DMS153 treated with DMSO at 0.1 percent for 48 hours (cell line): ENCODE data around the gene NLRC3.
"Not testable (repeated sequence)": the region's sequence is repeated elsewhere in the genome, so short reads cannot be mapped to it uniquely, and the experiment has no call there.

Experiments used
- DNase-seq: peaks from one replicate; lab custom pipeline; 2025; ENCODE audit not compliant: unreplicated experiment; lab: John Stamatoyannopoulos, UW

The NLRC3 gene, protein sequence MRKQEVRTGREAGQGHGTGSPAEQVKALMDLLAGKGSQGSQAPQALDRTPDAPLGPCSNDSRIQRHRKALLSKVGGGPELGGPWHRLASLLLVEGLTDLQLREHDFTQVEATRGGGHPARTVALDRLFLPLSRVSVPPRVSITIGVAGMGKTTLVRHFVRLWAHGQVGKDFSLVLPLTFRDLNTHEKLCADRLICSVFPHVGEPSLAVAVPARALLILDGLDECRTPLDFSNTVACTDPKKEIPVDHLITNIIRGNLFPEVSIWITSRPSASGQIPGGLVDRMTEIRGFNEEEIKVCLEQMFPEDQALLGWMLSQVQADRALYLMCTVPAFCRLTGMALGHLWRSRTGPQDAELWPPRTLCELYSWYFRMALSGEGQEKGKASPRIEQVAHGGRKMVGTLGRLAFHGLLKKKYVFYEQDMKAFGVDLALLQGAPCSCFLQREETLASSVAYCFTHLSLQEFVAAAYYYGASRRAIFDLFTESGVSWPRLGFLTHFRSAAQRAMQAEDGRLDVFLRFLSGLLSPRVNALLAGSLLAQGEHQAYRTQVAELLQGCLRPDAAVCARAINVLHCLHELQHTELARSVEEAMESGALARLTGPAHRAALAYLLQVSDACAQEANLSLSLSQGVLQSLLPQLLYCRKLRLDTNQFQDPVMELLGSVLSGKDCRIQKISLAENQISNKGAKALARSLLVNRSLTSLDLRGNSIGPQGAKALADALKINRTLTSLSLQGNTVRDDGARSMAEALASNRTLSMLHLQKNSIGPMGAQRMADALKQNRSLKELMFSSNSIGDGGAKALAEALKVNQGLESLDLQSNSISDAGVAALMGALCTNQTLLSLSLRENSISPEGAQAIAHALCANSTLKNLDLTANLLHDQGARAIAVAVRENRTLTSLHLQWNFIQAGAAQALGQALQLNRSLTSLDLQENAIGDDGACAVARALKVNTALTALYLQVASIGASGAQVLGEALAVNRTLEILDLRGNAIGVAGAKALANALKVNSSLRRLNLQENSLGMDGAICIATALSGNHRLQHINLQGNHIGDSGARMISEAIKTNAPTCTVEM

DNA sequence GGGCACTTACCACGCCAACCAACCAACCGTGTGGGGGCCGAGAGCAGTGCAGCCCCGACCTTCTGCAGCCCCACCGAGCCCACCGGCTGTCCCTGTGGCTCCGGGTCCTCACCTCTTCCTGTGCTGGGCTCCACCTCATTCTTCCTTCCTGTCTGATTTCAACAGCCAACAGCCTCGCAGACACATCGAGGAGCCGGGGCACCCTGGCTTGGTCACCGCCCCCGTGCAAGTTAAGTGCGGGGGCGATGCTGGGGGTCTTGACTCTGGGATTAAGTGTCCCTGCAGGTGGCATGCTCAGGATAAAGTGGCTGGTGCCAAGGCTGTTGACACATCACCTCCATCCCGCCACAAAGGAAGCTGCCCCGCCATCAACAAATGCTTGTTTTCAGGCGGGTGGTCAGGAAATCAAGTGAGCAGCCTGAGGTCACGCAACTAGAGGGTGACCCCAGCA is at the start of gene NLRC3:
TSS of gene NLRC3 (minus strand) at position 102 of the 451 bp plus-strand sequence. CDS start 12,367 bp downstream, outside the sequence.
- no peak for DNase-seq

DNA sequence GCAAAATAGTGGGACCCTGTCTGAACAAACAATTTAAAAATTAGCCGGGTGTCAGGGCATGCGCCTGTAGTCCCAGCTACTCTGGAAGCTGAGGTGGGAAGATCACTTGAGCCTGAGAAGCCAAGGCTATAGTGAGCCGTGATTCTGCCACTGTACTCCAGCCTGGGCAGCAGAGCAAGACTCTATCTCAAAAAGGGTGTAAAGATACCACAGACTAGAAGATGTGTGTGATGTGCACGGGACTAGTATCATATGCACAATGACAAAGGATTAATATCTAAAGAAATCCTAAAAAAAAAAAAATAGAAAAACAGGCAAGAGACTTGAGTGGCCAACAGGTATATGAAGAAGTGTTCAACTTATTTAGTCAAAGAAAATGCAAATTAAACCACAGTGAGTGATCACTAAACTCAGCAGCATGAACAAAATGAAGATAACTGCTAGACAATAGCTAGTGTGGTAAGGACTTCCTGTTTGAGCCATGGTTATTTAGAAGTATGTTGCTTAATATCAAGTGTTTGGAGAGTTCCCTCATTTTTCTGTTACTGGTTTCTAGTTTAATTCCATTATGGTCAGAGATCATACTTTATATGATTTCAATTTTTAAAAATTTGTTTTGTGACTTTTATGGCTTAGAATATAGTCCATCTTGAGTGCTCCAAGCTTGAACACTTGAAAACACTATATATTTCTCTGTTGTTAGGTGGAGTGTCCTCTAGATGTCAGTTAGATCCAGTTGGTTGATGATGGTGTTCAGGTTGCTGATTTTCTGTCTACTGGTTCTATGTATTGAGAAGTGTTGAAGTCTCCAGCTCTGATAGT is 48.9 kb upstream of the NLRC3 start:
- peak; percentile 12 for DNase-seq

DNA sequence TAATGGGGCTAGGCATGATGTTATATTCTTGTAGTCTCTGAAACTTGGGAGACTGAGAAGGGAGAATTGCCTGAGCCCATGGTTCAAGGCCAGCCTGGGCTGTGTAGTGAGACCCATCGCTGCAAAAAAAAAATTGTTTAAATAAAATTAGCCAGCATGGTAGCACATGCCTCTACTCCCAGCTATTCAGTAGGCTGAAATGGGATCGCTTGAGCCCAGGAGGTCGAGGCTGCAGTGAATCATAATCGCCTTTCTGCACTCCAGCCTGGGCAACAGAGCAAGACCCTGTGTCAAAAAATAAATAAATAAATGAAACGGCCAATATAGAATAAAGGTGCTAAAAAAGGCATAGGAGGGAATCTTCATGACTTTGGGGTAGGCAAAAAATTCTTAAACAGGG is 48.1 kb upstream of the NLRC3 start:
- no peak for DNase-seq

DNA sequence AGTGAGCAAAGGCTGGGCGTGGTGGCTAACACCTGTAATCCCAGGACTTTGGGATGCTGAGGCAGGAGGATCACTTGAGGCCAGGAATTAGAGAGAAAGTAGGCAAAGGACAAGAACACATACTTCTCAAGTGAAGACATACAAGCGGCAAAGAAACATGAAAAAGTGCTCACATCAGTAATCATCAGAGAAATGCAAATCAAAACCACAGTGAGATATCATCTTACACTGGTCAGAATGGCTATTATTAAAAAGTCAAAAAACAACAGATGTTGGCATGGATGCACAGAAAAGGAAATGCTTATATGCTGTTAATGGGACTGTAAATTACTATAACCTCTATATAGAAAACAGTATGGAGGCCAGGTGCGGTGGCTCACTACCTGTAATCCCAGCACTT is 46.4 kb upstream of the NLRC3 start:
- DNase-seq = no peak

DNA sequence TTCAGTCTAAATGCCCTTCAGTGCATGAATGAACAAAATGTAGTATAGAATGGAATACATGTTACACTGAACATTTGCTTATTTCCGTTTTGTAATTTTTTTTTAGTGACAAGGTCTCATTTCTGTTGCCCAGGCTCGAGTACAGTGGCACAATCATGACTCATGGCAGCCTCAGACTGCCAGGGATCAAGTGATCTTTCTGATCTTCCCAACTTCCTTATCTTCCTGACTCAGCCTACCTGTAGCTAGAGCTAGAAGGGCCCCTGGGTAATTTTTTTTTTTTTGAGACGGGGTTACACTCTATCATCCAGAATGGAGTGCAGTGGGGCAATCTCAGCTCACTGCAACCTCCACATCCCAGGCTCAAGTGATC is 41.6 kb upstream of the NLRC3 start:
- DNase-seq = no peak

DNA sequence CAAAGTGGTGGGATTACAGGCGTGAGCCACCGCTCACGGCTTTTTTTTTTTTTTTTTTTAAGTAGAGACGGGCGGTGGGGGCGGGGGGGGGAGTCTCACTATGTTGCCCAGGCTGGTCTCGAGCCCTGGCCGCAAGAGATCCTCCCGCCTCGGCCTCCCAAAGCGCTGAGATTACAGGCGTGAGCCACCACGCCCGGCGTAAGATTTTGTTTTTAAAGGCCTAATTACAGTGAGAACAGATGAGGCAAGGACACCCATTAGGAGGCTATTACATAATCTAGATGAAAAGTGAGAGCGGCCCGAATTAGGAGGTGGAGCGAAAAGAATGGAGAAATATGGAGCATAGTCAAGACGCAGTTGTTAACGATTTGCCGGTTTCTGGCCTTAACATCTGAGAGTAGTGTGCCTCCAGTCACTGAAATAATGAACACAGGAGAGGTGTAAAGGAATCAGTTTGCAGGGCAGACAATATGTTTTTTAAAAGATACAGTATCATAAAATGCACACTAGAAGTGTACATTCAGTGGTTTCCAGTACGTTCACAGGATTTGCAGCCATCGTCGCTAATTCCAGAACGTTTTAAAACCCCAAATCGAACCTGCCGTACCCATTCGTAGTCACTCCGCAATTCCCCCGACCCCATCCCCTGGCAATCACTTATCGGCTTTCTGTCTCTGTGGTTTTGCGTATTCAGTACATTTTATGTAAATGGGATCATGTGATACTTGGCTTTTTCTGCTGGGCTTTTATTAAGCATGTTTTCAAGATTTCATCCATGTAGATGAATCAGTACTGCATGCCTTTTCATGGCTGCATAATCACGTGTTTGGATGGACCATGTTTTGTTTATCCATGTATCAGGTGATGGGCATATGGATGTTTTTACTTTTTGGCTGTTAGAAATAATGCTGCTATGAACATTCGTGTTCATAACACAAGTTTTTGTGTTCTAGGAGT is 35.6 kb upstream of the NLRC3 start:
- no peak for DNase-seq

DNA sequence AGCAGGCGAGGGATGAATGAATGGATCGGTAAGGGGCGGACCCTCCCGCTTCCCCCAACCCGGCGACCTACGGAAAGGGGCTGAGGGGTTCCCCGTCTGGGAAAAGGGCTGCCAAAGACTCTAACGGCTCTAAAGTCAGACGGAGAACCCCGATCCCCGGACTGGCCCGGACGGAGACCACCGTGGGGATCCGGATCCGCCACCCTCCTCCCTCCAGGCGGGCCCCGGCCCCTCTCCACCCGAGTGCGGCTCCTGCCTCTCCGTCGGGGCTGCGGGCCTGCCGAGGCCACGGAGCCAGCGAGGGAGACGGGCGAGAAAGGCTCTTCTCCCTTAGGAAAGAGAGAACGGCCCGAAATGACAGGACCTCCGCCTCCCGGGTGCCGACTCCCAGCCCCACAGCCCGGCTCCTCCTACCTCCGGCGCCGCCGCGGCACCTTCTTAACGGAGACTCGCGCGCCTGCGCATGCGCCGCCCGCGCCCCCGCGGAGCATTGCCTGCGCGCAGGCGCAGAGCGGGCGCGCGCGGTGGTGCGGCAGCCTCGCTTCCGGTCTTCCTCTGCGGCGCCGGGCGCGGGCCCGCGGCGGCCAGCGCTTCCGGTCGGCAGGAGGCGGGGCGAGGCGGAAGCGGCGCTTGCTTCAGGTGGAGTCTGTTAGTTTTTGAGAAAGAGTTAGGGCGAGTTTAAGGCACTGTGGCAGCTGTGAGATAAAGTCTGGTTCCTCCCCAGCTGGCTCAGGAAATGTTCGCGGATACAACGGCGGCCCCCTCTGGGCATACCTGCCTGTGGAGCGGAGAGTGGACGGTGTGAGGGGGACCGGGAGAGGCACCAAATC is 34.2 kb upstream of the NLRC3 start, which contains the start of gene SLX4:
TSS of gene SLX4 (minus strand) at position 461 of the 830 bp plus-strand sequence. CDS start 2,642 bp downstream, outside the sequence.
- peak; percentile 88 for DNase-seq

DNA sequence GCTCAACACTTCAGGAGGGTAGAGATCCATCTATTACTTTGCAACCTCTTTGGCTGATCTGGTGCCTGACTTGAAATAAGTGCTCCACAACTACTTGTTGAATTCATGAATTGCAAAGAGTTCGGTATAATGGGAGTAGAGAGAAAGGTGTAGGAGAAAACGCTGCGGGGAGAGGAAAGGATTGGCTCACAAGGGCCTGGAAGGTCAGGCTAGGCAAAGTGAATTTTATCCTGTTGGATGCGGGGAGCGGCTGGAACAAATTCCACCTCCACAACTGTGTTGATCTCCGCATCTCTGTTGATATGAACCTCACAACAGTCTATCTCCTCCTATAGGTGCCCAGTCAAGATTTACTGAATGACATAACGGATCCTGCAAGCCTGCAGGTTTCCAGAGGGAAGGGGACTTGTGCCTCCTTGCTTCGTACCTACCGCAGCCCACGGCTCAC is 33.5 kb upstream of the NLRC3 start:
- DNase-seq = no peak

DNA sequence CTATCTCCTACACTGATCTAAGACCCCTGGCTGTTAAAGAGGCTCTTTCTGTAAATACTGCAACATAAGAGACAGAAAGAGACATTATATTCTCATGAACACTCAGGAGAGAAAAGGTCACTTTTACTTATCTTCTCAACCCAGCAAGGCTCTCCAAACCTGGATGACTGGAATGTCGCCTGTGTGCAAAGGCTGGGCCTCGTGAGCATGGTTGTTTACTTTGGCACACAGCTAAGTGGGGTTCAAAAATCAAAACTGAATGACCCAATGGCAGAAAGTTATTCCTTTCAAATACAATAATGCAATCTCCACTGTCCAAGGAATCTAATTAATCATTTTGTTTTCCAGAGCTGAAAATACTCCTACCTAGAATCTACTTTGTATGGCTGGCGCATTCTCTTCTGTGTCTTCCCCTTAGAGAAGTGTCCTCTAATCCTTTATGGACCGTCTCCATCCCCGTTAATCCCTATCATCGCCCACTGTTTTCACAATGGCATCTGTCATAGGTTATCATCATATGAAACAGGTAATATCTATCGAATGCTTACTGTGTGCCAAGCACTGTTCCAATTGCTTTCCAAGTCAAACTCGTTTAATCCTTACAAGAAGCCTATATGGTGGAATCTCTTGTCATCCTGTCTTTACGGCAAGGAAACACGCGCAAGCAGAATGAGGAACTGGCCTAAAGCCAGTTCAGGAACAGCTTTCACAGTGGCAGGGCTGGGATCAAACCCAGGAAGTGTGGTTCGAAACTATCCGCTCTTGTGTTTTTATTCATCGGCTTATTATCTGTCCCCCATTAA is 32.9 kb upstream of the NLRC3 start:
- DNase-seq = no peak

DNA sequence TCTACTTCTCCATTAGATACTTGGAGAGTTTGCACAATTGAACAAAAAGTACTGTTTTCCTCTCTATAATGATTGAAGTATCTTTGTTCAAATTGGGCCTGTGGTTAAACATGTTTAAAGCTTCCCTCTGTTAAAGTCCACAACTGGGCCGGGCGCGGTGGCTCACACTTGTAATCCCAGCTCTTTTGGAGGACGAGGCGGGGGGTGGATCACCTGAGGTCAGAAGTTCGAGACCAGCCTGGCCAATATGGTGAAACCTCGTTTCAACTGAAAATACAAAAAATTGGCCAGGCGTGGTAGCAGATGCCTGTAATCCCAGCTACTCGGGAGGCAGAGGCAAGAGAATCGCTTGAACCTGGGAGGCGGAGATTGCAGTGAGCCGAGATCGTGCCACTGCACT is 31.8 kb upstream of the NLRC3 start:
- DNase-seq = not testable (repeated sequence)

DNA sequence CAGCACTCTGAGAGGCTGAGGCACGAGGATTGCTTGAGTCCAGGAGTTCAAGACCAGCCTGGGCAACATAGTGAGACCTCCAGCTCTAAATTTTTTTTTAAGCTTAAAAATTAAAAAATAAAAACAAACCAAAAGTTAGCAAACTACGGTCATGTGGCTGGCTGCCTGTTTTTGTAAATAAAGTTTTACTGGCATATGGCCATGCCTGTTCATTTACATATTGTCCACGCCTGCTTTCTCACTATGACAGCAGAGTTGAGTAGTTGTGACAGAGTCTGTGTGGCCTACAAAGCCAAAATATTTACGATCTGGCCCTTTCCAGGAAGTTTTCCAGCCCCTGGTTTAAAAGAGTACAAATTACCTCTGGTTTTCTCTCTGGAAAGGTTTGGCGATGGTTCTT is 30.9 kb upstream of the NLRC3 start:
- no peak for DNase-seq

DNA sequence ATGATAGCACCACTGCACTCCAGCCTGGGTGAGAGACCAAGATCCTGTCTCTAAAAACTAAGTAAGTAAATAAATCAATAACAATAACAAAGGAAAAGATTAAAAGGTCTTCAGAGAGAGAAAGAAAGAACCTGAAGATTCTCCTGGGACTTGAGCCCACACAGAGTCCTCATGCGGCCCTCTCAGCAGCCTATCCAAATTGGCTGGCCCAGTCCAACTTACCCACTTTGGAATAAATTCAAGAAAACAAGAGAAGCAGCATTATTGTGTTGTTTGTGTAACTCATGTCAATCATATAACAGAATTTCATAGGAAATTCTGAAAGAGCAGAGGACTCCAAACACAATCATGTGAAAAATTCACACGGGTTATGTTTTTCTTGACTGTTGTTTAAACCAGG is 30.4 kb upstream of the NLRC3 start:
- DNase-seq = no peak

DNA sequence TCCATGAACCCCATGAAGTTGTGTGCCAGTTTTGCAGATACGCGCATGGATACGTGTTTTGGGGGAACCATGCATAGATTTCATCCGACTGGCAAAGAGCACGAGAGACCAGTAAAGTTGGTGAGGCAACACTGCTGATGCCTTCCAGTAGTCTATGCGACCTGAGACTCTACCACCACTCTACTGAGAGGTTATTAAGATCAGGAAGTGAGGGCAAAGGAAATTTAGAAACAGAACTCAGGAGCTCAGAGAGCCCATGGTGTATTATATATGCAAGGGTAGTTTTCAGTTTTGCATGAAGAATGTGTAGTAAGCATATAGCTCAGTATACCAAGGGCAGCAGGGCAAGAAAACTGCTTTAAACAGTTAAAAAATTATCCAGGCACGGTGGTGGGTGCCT is 30.0 kb upstream of the NLRC3 start:
- no peak for DNase-seq

DNA sequence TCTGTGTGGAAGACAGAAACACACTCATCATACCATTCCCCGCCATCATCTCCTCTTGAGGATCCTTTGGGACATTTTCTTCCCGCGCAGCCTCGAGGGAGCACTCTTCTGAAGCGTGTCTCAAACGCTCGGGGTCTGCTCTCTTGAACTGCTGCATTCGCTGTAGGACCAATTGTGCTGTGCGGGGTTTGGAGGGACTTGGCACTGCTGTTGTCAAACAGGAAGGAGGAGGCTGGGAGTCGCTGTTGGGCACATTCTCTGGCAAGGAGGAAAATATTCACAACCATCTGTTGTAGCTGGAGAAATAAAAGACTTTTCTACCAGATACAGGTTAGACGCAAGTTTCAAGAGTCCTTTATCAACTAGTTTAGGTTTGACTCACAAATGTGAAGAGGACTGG is 29.2 kb upstream of the NLRC3 start:
- no peak for DNase-seq

DNA sequence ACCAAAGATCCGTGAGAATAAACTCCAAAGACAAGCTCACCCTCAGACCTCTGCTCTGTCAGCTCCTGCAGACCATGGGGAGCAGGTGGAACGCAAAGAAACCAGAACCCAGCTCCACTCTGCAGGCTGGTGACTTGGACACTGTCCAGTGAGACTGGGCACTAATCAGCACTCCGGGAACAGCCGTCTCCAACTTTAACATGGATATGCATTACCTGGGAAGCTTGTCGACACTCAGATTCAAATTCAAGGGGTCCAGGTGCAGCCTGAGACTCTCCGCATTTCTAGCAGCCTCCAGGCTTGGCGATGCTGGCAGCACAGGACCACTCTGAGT is 25.1 kb upstream of the NLRC3 start:
- no peak for DNase-seq

DNA sequence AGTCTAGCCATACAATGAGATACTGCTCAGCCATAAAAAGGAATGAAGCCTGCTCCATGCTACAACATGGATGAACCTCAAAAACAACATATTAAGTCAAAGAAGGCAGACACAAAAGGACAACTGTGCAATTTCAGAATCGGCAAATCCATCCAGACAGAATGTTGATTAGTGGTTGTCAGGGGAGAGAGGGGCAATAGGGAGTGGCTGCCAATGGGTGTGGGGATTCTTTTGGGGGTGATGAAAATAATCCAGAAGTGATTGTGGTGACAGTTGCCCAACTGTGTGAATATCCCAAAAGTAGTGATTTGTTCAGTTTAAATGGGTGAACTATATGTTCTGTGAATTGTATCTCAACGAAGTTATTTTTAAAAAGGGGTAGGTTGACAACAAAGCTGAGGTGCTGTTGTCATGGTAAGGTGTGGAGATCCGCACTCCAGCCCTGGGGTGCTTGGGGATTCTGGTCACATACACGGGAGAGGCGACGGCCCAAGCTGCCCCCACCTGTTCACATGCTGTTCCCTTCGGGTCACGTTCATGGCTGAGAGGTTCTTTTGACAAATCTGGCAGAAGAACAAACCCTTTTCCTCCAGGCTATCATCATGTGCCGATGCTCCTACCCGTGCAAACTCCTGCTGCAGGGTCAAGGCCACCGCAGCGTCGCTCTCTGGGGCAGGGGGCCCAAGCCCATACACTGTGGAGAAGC is 24.6 kb upstream of the NLRC3 start:
- DNase-seq = no peak

DNA sequence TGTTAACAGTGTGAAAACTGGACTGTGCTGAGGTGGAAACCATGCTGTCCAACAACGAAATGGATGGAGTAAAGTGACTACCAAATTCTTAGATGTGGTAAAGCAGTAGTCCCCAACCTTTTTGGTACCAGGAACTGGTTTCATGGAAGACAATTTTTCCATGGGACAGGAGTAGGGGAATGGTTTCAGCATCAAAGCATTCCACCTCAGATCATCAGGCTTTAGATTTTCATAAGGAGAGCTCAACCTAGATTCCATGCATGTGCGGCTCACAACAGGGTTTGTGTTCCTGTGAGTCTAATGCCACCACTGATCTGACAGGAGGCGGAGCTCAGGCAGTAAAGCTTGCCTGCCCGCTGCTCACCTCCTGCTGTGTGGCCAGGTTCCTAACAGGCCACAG is 22.7 kb upstream of the NLRC3 start:
- no peak for DNase-seq
